H9 (cell line): ENCODE data around the gene KCNIP3. TPM values are rescaled to one million over a fixed set of nuclear protein-coding genes. Genes with fewer than 3 reads are reported as not detected.

Source experiments
- DNase-seq: peaks from one replicate; pipeline ENCODE4 v3.0.0-alpha.2; 2017
- H2AFZ ChIP-seq: one replicate; pipeline ENCODE4 v1.6.1; 2013; ENCODE audit warnings: mild to moderate bottlenecking, low read length, control low read depth, moderate library complexity
- H2AK5ac ChIP-seq: 2 replicates; pipeline ENCODE4 v1.6.1; 2013; ENCODE audit warnings: low read length, control low read depth, mixed read lengths; ENCODE audit not compliant: insufficient read length
- H2BK120ac ChIP-seq: one replicate; pipeline ENCODE4 v1.6.1; 2013; ENCODE audit warnings: low read depth, mild to moderate bottlenecking, low read length, control low read depth, inconsistent platforms; ENCODE audit not compliant: poor library complexity, severe bottlenecking
- H2BK12ac ChIP-seq: 2 replicates; pipeline ENCODE4 v1.6.1; 2013; ENCODE audit warnings: low read length, control low read depth, mixed read lengths, low read depth; ENCODE audit not compliant: insufficient read length
- H2BK15ac ChIP-seq: 2 replicates; pipeline ENCODE4 v1.6.1; 2013; ENCODE audit warnings: low read depth, low read length, control low read depth
- H2BK20ac ChIP-seq: one replicate; pipeline ENCODE4 v1.6.1; 2013; ENCODE audit warnings: low read depth, mild to moderate bottlenecking, low read length, control low read depth, inconsistent platforms; ENCODE audit not compliant: poor library complexity, severe bottlenecking
- H2BK5ac ChIP-seq: 2 replicates; pipeline ENCODE4 v1.6.1; 2013; ENCODE audit warnings: low read length, control low read depth, mixed read lengths; ENCODE audit not compliant: insufficient read length
- H3K14ac ChIP-seq: 2 replicates; pipeline ENCODE4 v1.6.1; 2013; ENCODE audit warnings: low read length, control low read depth; ENCODE audit not compliant: insufficient read depth
- H3K18ac ChIP-seq: 2 replicates; pipeline ENCODE4 v1.6.1; 2013; ENCODE audit warnings: low read depth, mild to moderate bottlenecking, mixed read lengths, low read length, control low read depth; ENCODE audit not compliant: insufficient read length
- H3K23ac ChIP-seq: 2 replicates; pipeline ENCODE4 v1.6.1; 2013; ENCODE audit warnings: low read length, control low read depth, mixed read lengths, low read depth; ENCODE audit not compliant: insufficient read length
- H3K23me2 ChIP-seq: 2 replicates; pipeline ENCODE4 v1.6.1; 2013; ENCODE audit warnings: low read depth, mild to moderate bottlenecking, mixed read lengths, low read length, control low read depth; ENCODE audit not compliant: insufficient read length, poor library complexity, severe bottlenecking
- H3K27ac ChIP-seq: 2 replicates; pipeline ENCODE4 v1.5.1; 2013; ENCODE audit warnings: low read length, control low read depth, mixed read lengths, low read depth; ENCODE audit not compliant: insufficient read length
- H3K27me3 ChIP-seq: 2 replicates; pipeline ENCODE4 v1.6.1; 2013; ENCODE audit warnings: low read length, control low read depth, inconsistent platforms; ENCODE audit not compliant: insufficient read depth
- H3K4ac ChIP-seq: 2 replicates; pipeline ENCODE4 v1.6.1; 2013; ENCODE audit warnings: low read depth, mild to moderate bottlenecking, control low read depth, inconsistent platforms, low read length, moderate library complexity
- H3K4me1 ChIP-seq: 2 replicates; pipeline ENCODE4 v1.6.1; 2013; ENCODE audit warnings: low read length, control low read depth, inconsistent platforms; ENCODE audit not compliant: insufficient read depth
- H3K4me2 ChIP-seq: 2 replicates; pipeline ENCODE4 v1.6.1; 2013; ENCODE audit warnings: low read length, control low read depth, mixed read lengths; ENCODE audit not compliant: insufficient read length, insufficient read depth
- H3K56ac ChIP-seq: 2 replicates; pipeline ENCODE4 v1.6.1; 2013; ENCODE audit warnings: low read depth, mild to moderate bottlenecking, mixed read lengths, low read length, control low read depth; ENCODE audit not compliant: insufficient read length
- H3K79me1 ChIP-seq: 2 replicates; pipeline ENCODE4 v1.6.1; 2013; ENCODE audit warnings: low read depth, mild to moderate bottlenecking, moderate library complexity, low read length, control low read depth, inconsistent platforms; ENCODE audit not compliant: insufficient read depth, poor library complexity, severe bottlenecking
- H3K79me2 ChIP-seq: 2 replicates; pipeline ENCODE4 v1.6.1; 2013; ENCODE audit warnings: low read length, control low read depth, inconsistent platforms; ENCODE audit not compliant: insufficient read depth
- H3K9ac ChIP-seq: 2 replicates; pipeline ENCODE4 v1.6.1; 2013; ENCODE audit warnings: low read length, control low read depth, mixed read lengths; ENCODE audit not compliant: insufficient read length; ENCODE audit errors: extremely low read depth
- H3K9me3 ChIP-seq: one replicate; pipeline ENCODE4 v1.6.1; 2013; ENCODE audit warnings: low read depth, low read length, inconsistent platforms; ENCODE audit not compliant: control insufficient read depth
- H3T11ph ChIP-seq: one replicate; pipeline ENCODE4 v1.6.1; 2013; ENCODE audit warnings: mild to moderate bottlenecking, low read length, control low read depth, inconsistent platforms
- H4K20me1 ChIP-seq: one replicate; pipeline ENCODE4 v1.6.1; 2013; ENCODE audit not compliant: control insufficient read depth, insufficient read length, insufficient read depth
- H4K5ac ChIP-seq: 2 replicates; pipeline ENCODE4 v1.6.1; 2013; ENCODE audit warnings: low read depth, mild to moderate bottlenecking, mixed read lengths, low read length, control low read depth; ENCODE audit not compliant: insufficient read length
- H4K8ac ChIP-seq: replicated peaks from 2 replicates; pipeline ENCODE4 v1.6.1; 2013; ENCODE audit warnings: low read length, control low read depth, mixed read lengths, low read depth; ENCODE audit not compliant: insufficient read length
- H4K91ac ChIP-seq: 2 replicates; pipeline ENCODE4 v1.6.1; 2013; ENCODE audit warnings: low read depth, mild to moderate bottlenecking, moderate library complexity, mixed read lengths, low read length, control low read depth; ENCODE audit not compliant: insufficient read length
- H3K27ac Mint-ChIP-seq, 3 experiments: 2 replicates in 2 of 3; 3 replicates in 1 of 3; pipeline ENCODE4 v1.8.0; 2020 to 2021; ENCODE audit warnings: mixed read lengths in 3 of 3, mild to moderate bottlenecking in 1 of 3, moderate library complexity in 1 of 3
- H3K27me3 Mint-ChIP-seq: 2 replicates; pipeline ENCODE4 v1.8.0; 2021; ENCODE audit warnings: low read depth, mild to moderate bottlenecking, moderate library complexity, mixed read lengths
- H3K36me3 Mint-ChIP-seq, 3 experiments: 2 replicates in 2 of 3; 3 replicates in 1 of 3; pipeline ENCODE4 v1.8.0; 2020 to 2021; ENCODE audit warnings: low read depth in 3 of 3, mixed read lengths in 3 of 3; ENCODE audit not compliant: insufficient read depth in 1 of 3
- H3K4me1 Mint-ChIP-seq, 2 experiments: 2 replicates each; pipeline ENCODE4 v1.8.0; 2020; ENCODE audit warnings: mixed read lengths in 2 of 2
- H3K4me3 Mint-ChIP-seq, 2 experiments: 2 replicates in 1 of 2; 3 replicates in 1 of 2; pipeline ENCODE4 v1.8.0; 2020 to 2021; ENCODE audit warnings: mild to moderate bottlenecking in 2 of 2, mixed read lengths in 2 of 2, moderate library complexity in 1 of 2
- H3K9me3 Mint-ChIP-seq, 2 experiments: 2 replicates in 1 of 2; 3 replicates in 1 of 2; pipeline ENCODE4 v1.8.0; 2020; ENCODE audit warnings: mild to moderate bottlenecking in 2 of 2, mixed read lengths in 2 of 2, moderate library complexity in 1 of 2
- CTCF ChIP-seq: fragments of 200-600 bp; sonication (generic); conservative IDR thresholded peaks from 3 replicates; pipeline ENCODE4 v1.8.0; 2021; ENCODE audit warnings: antibody characterized with exemption, mild to moderate bottlenecking
- WGBS: extraction: QIAGEN DNeasy Blood & Tissue Kit; methylation state at CpG from one replicate; pipeline ENCODE4 v1.1.7; 2013; ENCODE audit warnings: missing lambda C conversion rate, low lambda C conversion rate, mixed read lengths; ENCODE audit not compliant: insufficient read length; ENCODE audit errors: extremely low coverage; 5-methylcytosine and 5-hydroxymethylcytosine counted together
- total RNA-seq: library from RNA; stranded (reverse); gene quantifications from 2 replicates; pipeline ENCODE4 v1.2.1, GENCODE V29; 2021

Gene KCNIP3
- total RNA-seq, 1 experiment from 2014 or later: 1.5 TPM

GRCh38 chr2:95313296-95314131 lies 16.4 kb downstream of the KCNIP3 start:
- no peak overlapping the region for H3K4ac ChIP-seq
- no peak overlapping the region for H4K8ac ChIP-seq
- no peak overlapping the region for H2BK12ac ChIP-seq
- H4K20me1 ChIP-seq: no peaks in the 10 kb centered on the region
- H3K56ac ChIP-seq: no peak overlapping the region
- WGBS: no CpG with 5 or more reads among the region's 16 CpGs
- no peaks in the 10 kb centered on the region for H3K4me1 ChIP-seq
- Mint-ChIP-seq H3K36me3 (no peaks in the 10 kb centered on the region; a peak in 1 of 7 replicates), H3K4me1 (peaks cover 16 to 21% of the 10 kb centered on the region in 2 experiments), H3K27me3 (peaks cover 2% of the 10 kb centered on the region), H3K4me3 (peak overlapping the region in 1 of 2 experiments; percentile 3; a peak in 1 of 5 replicates), H3K9me3 (peaks cover 0 to under 1% of the 10 kb centered on the region in 2 experiments; a peak in 1 of 5 replicates), H3K27ac (no peak overlapping the region)
- no peak overlapping the region for H3K23ac ChIP-seq
- no peak overlapping the region for H2BK120ac ChIP-seq
- H3K79me2 ChIP-seq: no peaks in the 10 kb centered on the region
- TF ChIP-seq CTCF: no peak
- no peaks in the 10 kb centered on the region for H3K23me2 ChIP-seq
- no peak for DNase-seq
- no peak overlapping the region for H2AK5ac ChIP-seq
- no peak overlapping the region for H2BK20ac ChIP-seq
- no peak overlapping the region for H3K18ac ChIP-seq
- H3K79me1 ChIP-seq: no peaks in the 10 kb centered on the region
- no peak overlapping the region for H4K5ac ChIP-seq
- H3K14ac ChIP-seq: no peak overlapping the region; the same call in 1 of the 2 replicates
- H2BK5ac ChIP-seq: no peak overlapping the region
- H3K9me3 ChIP-seq: no peaks in the 10 kb centered on the region
- no peaks in the 10 kb centered on the region for H3K27me3 ChIP-seq
- H3K9ac ChIP-seq: no peak overlapping the region
- H2AFZ ChIP-seq: no peak overlapping the region
- H3K4me2 ChIP-seq: no peak overlapping the region
- no peak overlapping the region for H2BK15ac ChIP-seq
- H3K27ac ChIP-seq: no peak overlapping the region
- H4K91ac ChIP-seq: no peak overlapping the region
- H3T11ph ChIP-seq: no peak overlapping the region
